ENCODE measurements around the gene RETN.

The RETN gene, protein sequence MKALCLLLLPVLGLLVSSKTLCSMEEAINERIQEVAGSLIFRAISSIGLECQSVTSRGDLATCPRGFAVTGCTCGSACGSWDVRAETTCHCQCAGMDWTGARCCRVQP

DNA sequence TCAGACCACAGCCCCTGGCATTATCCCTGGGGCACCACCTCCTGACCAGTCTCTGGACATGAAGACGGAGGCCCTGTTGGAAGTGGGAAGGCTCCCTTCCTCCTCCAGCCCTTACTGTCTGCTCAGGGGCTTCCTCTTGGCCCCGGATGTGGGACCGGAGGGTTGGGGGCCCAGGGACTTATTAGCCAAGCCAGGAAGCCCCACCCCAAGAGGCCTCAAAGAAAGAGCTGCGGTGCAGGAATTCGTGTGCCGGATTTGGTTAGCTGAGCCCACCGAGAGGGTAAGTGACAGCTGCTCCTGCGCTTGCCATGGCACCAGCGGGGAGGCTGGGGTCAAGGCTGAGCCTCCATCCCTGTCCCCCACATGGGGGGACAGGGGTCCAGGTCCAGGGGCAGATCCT lies at the start of gene RETN:
RETN (plus strand) TSS at position 208 of the 400 bp plus-strand sequence. CDS start 278 bp downstream, outside the sequence.
- Histone ChIP-seq H3K27ac (no peak within 1 kb of the TSS), H3K9ac (ENCODE audit: insufficient read length) (no peak within 1 kb of the TSS), H3K36me3 (ENCODE audit: insufficient read depth, low read length) (no peaks in the 10 kb centered on the region), H3K4me3 (no peak within 1 kb of the TSS), H3K9me3 (ENCODE audit: low read depth, low read length) (no peaks in the 10 kb centered on the region)
- DNase-seq (ENCODE audit: low read depth, low spot score) = no peak
- TF ChIP-seq FOXP2 (optimal IDR thresholded peaks at IDR 0.05; ENCODE audit: control extremely low read depth, extremely low read length, insufficient read depth) = no peak
- TF ChIP-seq EZH2 (IDR thresholded peaks at IDR 0.05) = no peak
- TF ChIP-seq POLR2AphosphoS5 (IDR thresholded peaks at IDR 0.05; ENCODE audit: borderline replicate concordance, low read depth, low read length) = no peak

DNA sequence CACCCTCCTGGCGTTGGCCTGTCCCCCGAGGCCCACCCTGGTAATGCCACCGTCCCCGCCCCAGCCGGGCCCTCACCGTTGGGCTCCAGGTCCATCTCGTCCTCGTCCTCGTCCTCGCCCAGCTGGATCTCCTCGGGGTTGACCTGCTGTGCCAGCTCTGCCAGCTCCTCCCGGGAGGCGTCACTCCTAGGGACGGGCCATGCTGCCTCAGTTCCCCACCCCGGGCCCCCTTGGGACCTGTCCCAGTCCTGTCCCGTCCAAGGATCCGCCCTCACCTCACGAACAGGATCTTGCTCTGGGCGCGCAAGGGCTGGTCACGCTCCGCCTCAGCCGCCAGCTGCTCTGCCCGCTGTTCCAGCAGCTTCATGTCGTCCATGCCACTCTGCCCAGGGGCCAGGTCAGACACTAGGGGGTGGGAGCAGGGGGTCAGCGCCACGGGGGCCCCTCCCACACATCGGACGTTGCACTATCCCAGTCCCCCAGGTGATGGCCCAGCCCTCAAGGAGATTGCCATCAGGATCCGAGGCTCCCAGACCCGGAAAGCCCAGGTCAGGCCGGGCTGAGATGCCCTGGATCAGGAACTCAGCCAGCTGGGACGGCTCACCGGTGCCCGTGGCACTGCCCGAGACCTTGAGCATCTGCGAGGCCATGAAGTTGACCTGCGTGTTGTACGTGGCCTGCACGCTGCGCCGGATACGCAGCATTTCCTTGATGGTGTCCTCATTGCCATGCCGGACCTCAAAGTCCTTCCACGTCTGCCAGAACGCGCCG lies 49.0 kb upstream of the RETN start:
- no peak for TF ChIP-seq EZH2 (IDR thresholded peaks at IDR 0.05)
- TF ChIP-seq POLR2AphosphoS5 (IDR thresholded peaks at IDR 0.05; ENCODE audit: borderline replicate concordance, low read depth, low read length) = no peak
- TF ChIP-seq FOXP2 (optimal IDR thresholded peaks at IDR 0.05; ENCODE audit: control extremely low read depth, extremely low read length, insufficient read depth) = no peak
- H3K4me3 ChIP-seq = no peak overlapping the region
- H3K9me3 ChIP-seq (ENCODE audit: low read depth, low read length) = no peaks in the 10 kb centered on the region
- DNase-seq (ENCODE audit: low read depth, low spot score) = no peak
- peaks cover 16% of the 10 kb centered on the region; the same call in 1 of the 2 replicates for H3K36me3 ChIP-seq (ENCODE audit: insufficient read depth, low read length)
- no peak overlapping the region for H3K27ac ChIP-seq
- H3K9ac ChIP-seq (ENCODE audit: insufficient read length) = no peak overlapping the region

DNA sequence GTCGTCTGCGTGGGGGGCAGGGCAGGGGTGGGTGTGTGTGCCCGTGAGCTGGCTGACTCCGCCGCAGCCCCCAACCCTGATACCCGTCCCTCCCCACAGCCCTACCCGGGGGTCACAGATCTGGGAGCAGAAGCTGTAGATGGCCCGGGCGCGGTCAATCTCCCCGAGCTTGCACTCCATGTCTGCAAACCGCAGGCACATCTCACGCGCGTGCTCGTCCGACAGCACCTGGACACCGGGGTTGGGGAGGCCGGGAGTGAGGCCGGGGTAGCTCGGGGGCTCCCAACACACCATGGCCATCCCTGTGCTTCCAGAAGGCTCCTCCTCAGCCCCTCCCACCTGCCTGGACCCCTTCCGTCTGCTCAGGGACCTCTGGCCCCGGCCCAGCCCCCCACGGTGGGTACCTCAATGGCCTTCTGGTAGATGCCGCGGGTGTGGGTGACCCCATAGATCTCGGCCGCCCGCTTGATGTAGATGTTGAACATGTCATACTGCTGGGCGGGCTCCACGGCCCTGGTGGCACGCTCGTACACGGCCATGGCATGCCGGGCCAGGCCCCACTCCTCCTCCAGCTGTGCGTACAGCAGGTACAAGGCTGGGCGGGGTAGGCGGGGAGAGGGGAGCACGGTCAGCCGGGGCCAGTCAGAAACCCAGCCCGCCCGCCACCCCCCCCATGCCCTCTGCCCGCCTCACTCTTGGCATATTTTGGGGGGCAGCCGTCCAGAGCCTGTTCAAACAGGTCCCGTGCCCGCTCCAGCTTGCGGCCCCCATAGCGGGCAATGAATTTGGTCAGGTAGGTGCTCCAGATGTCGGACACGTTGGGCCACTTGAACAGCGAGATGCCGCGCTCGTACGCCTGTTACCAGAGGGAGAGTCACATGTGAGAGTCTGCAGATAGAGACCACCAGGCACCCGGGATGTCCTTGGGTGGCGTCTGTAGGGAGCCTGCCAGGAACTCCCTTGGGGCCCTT lies 48.1 kb upstream of the RETN start:
- H3K27ac ChIP-seq = no peak overlapping the region
- no peak for DNase-seq (ENCODE audit: low read depth, low spot score)
- no peak overlapping the region for H3K4me3 ChIP-seq
- H3K9me3 ChIP-seq (ENCODE audit: low read depth, low read length) = no peaks in the 10 kb centered on the region
- peaks cover 16% of the 10 kb centered on the region; the same call in 1 of the 2 replicates for H3K36me3 ChIP-seq (ENCODE audit: insufficient read depth, low read length)
- H3K9ac ChIP-seq (ENCODE audit: insufficient read length) = no peak overlapping the region
- TF ChIP-seq POLR2AphosphoS5 (IDR thresholded peaks at IDR 0.05; ENCODE audit: borderline replicate concordance, low read depth, low read length) (no peak), EZH2 (IDR thresholded peaks at IDR 0.05) (no peak), FOXP2 (optimal IDR thresholded peaks at IDR 0.05; ENCODE audit: control extremely low read depth, extremely low read length, insufficient read depth) (no peak)

DNA sequence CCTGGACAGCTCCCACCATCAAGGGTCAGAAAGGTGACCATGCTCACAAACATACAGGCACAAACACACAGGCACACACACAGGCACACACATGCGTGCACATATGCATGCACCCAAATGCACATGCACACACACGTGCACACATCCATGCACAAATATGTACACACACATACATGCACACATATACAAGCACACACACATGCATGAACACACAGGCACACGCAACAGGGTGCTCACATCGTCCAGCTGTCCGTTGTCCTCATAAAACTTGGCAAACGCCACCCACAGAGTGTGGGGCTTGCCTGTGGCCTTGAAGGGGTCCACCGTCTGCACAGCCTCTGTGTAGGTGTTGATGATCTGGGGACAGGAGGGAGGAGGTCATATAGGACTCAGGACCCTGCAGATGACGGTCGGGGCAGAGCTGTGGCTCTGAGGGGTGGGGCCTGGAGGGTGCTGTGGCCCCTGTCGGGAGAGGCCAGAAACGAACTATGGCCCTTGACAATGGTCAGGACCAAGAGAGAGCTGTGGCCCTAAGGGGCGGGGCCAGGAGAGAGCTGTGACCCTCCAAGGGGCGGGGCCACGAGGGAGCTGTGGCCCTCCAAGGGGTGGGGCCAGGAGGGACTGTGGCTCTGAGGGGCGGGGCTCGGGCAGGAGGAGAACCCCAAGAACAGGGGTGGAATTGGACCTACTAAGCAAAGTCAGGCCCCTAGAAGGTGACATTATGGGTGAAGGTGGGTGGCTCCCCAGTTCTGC lies 45.7 kb upstream of the RETN start:
- Histone ChIP-seq H3K36me3 (ENCODE audit: insufficient read depth, low read length) (peaks cover 16% of the 10 kb centered on the region; the same call in 1 of the 2 replicates), H3K9me3 (ENCODE audit: low read depth, low read length) (no peaks in the 10 kb centered on the region), H3K9ac (ENCODE audit: insufficient read length) (no peak overlapping the region), H3K27ac (no peak overlapping the region), H3K4me3 (no peak overlapping the region)
- DNase-seq (ENCODE audit: low read depth, low spot score) = no peak
- no peak for TF ChIP-seq POLR2AphosphoS5 (IDR thresholded peaks at IDR 0.05; ENCODE audit: borderline replicate concordance, low read depth, low read length)
- no peak for TF ChIP-seq FOXP2 (optimal IDR thresholded peaks at IDR 0.05; ENCODE audit: control extremely low read depth, extremely low read length, insufficient read depth)
- TF ChIP-seq EZH2 (IDR thresholded peaks at IDR 0.05) = no peak

DNA sequence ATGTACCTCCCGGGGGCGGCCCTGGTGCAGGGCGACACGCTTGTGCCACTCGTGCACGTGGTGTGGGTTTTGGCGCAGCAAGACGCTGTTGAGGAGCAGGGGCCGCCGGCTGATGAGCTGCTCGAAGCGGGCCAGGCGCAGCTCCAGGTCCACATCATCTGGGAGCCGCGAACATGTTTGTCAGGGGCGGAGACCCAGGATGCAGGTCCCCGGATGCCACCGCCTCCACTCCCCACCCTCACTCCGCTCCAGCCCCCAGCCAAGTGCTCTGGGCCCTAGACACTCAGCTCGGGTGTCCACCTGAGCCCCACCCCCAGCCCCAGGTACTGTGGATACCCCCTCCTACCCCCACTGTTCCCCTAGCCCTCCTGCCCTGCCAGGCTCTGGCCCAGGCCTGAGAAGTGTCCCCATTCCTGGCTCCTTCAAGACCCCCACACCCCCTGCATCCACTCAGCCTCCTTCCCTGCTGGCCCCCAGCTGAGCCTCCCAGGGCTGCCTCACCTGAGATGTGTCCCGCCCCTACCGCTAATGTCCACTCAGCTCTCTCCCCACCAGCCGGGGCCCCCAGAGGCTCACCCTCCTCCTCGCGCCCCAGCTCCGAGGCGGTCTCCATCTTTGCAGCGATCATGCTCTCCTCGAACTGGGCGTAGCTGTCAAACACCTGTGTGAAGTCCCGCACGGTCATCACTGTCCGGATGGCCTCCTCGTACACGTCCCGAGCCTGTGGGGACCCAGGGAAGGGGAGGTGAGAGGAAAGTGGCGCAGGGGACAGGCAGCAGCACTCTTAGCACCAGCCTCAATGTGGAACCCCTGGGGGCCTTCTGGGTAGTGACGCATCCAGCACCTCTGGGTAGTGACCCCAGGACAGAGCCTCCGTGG lies 44.9 kb upstream of the RETN start:
- Histone ChIP-seq H3K9me3 (ENCODE audit: low read depth, low read length) (no peaks in the 10 kb centered on the region), H3K27ac (no peak overlapping the region), H3K36me3 (ENCODE audit: insufficient read depth, low read length) (peaks cover 15% of the 10 kb centered on the region; the same call in 1 of the 2 replicates), H3K9ac (ENCODE audit: insufficient read length) (no peak overlapping the region), H3K4me3 (no peak overlapping the region)
- DNase-seq (ENCODE audit: low read depth, low spot score) = no peak
- TF ChIP-seq POLR2AphosphoS5 (IDR thresholded peaks at IDR 0.05; ENCODE audit: borderline replicate concordance, low read depth, low read length) = no peak; the same call in 1 of the 2 replicates
- TF ChIP-seq EZH2 (IDR thresholded peaks at IDR 0.05) = no peak
- no peak for TF ChIP-seq FOXP2 (optimal IDR thresholded peaks at IDR 0.05; ENCODE audit: control extremely low read depth, extremely low read length, insufficient read depth)

DNA sequence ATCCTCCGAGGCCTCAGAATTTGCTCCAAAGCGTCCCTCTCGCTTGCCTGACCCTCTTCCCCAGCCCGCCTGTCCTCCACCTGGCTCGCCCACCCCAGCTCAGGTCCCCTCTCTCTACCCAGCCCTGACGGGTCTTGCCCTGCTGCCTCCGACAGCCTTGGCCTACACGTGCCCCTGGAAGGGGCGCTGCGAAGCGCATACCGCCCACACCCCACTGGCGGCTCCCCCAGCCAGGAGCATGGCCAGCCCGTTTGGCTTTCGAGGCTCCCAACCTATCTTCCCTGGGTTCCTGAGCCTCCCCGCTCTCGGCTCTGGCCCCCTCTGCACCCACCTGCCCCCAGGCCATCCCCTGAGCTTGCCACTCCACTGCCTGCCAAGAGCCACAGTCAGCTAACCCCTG lies 44.0 kb upstream of the RETN start:
- Histone ChIP-seq H3K9ac (ENCODE audit: insufficient read length) (no peak overlapping the region), H3K9me3 (ENCODE audit: low read depth, low read length) (no peaks in the 10 kb centered on the region), H3K36me3 (ENCODE audit: insufficient read depth, low read length) (peaks cover 12% of the 10 kb centered on the region; the same call in 1 of the 2 replicates), H3K4me3 (no peak overlapping the region), H3K27ac (no peak overlapping the region)
- TF ChIP-seq FOXP2 (optimal IDR thresholded peaks at IDR 0.05; ENCODE audit: control extremely low read depth, extremely low read length, insufficient read depth) (no peak), POLR2AphosphoS5 (IDR thresholded peaks at IDR 0.05; ENCODE audit: borderline replicate concordance, low read depth, low read length) (no peak), EZH2 (IDR thresholded peaks at IDR 0.05) (no peak)
- DNase-seq (ENCODE audit: low read depth, low spot score) = no peak
